Esophagus (tissue), 2 donors: ENCODE results near the gene STK4. TPM values are rescaled to one million over a fixed set of nuclear protein-coding genes. Genes with fewer than 3 reads are reported as not detected.

Experiments
- H3K27ac ChIP-seq, 2 donors: one replicate each; pipeline ENCODE4 v1.5.1; 2013; ENCODE audit warnings: low read depth in 2 of 2, mild to moderate bottlenecking in 2 of 2, inconsistent platforms in 1 of 2, low read length in 1 of 2, moderate library complexity in 1 of 2
- H3K27me3 ChIP-seq, 2 donors: one replicate each; pipeline ENCODE4 v1.6.1; 2013; ENCODE audit warnings: low read length in 2 of 2, control low read depth in 1 of 2, mild to moderate bottlenecking in 1 of 2; ENCODE audit not compliant: insufficient read depth in 2 of 2, control insufficient read depth in 1 of 2
- H3K36me3 ChIP-seq, 2 donors: one replicate each; pipeline ENCODE4 v1.6.1; 2013; ENCODE audit warnings: low read length in 1 of 2; ENCODE audit not compliant: control insufficient read depth in 2 of 2, insufficient read depth in 2 of 2
- H3K4me1 ChIP-seq, 2 donors: one replicate each; pipeline ENCODE4 v1.6.1; 2013; ENCODE audit warnings: low read length in 1 of 2; ENCODE audit not compliant: control insufficient read depth in 2 of 2, insufficient read depth in 2 of 2
- H3K4me3 ChIP-seq, 2 donors: one replicate each; pipeline ENCODE4 v1.5.1; 2013; ENCODE audit warnings: low read length in 2 of 2, mild to moderate bottlenecking in 2 of 2, low read depth in 1 of 2, moderate library complexity in 1 of 2
- H3K9me3 ChIP-seq, 2 donors: one replicate each; pipeline ENCODE4 v1.6.1; 2013; ENCODE audit warnings: mild to moderate bottlenecking in 2 of 2, low read depth in 1 of 2, low read length in 1 of 2, moderate library complexity in 1 of 2; ENCODE audit not compliant: control insufficient read depth in 2 of 2, insufficient read depth in 1 of 2
- WGBS, 2 donors: extraction: QIAGEN DNeasy Blood & Tissue Kit; methylation state at CpG; one replicate each; pipeline ENCODE4 v1.1.7; 2013; 5-methylcytosine and 5-hydroxymethylcytosine counted together
- polyA plus RNA-seq, 2 donors: library from polyadenylated mRNA; stranded (reverse); fragments of 200-250 nt; gene quantifications; one replicate each; pipeline ENCODE4 v1.2.3, GENCODE V29; 2013
- donor health status: healthy with polysubstance abuse.
- donor health status: Bipolar disorder and iron deficiency.

STK4 gene
- polyA plus RNA-seq, 2 donors: 4.7 to 4.8 TPM

DNA sequence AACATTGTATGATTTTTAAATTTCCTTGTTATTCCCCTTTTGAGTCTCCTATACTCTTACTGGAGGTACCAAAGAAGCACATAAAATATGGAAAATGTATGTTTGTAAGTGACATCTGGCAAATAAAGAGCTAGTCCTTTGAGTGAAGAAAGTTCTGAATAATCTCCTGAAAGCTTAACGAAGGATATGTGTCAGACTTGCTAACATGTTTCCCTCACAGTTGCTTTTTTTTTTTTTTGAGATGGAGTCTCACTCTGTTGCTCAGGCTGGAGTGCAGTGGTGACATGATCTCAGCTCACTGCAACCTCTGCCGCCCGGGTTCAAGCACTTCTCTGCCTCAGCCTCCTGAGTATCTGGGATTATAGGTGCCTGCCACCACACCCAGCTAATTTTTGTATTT lies 63.6 kb downstream of the STK4 start:
- Histone ChIP-seq H3K4me1 (peaks cover 0 to 3% of the 10 kb centered on the region in 2 donors), H3K9me3 (no peaks in the 10 kb centered on the region), H3K4me3 (no peak overlapping the region), H3K36me3 (peaks cover 0 to 2% of the 10 kb centered on the region in 2 donors), H3K27ac (no peak overlapping the region), H3K27me3 (no peaks in the 10 kb centered on the region)
- 91 to 95% methylated on average over 3 of the region's 3 CpGs for WGBS, 2 donors

DNA sequence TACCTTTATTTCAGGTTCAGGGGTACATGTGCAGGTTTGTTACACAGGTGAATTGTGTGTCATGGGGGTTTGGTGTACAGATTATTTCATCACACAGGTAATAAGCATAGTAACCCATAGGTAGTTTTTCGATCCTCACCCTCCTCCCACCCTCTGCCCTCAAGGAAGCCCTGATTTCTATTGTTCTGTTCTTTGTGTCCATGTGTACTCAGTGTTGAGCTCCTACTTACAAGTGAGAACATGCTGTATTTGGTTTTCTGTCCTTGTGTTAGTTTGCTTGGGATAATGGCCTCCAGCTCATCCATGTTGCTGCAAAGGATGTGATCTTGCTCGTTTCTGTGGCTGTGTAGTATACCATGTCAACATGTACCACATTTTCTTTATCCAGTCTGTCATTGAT lies 66.0 kb downstream of the STK4 start:
- H3K9me3 ChIP-seq: no peaks in the 10 kb centered on the region
- H3K27ac ChIP-seq: no peak overlapping the region
- H3K4me3 ChIP-seq: no peak overlapping the region
- peaks cover 0 to 3% of the 10 kb centered on the region in 2 donors for H3K4me1 ChIP-seq
- 54 to 66% methylated on average over 2 of the region's 2 CpGs for WGBS, 2 donors
- H3K27me3 ChIP-seq: no peaks in the 10 kb centered on the region
- no peaks in the 10 kb centered on the region for H3K36me3 ChIP-seq

DNA sequence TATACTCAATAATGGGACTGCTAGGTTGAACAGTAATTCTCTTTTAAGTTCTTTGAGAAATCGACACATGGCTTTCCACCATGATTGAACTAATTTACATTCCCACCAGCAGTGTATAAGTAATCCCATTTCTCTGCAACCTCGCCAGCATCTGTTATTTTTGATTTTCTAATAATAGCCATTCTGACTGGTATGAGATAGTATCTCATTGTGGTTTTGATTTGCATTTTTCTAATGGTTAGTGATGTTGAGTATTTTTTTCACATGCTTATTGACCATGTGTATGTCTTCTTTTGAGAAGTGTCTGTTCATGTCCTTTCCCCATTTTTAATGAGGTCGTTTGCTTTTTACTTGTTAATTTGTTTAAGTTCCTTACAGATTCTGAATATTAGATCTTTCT lies 66.5 kb downstream of the STK4 start:
- H3K4me3 ChIP-seq: no peak overlapping the region
- 81 to 87% methylated on average over 3 of the region's 3 CpGs for WGBS, 2 donors
- H3K4me1 ChIP-seq: peaks cover 0 to 3% of the 10 kb centered on the region in 2 donors
- no peaks in the 10 kb centered on the region for H3K36me3 ChIP-seq
- H3K27ac ChIP-seq: no peak overlapping the region
- no peaks in the 10 kb centered on the region for H3K27me3 ChIP-seq
- H3K9me3 ChIP-seq: no peaks in the 10 kb centered on the region

DNA sequence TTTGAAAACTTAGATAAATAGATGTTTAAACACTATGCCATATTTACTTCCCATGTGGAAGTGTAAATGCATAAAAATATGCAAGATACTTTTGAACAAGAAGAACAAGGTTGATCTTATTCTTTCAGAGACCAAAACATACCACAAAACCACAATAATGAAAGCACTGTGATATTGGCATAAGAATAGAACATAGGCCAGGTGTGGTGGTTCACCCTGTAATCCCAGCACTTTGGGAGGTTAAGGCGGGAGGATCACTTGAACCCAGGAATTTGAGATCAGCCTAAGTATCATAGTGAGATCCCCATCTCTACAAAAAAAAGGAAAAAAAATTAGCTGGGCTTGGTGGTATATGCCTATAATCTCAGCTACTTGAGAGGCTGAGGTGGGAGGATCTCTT lies 68.1 kb downstream of the STK4 start:
- Histone ChIP-seq H3K9me3 (no peaks in the 10 kb centered on the region), H3K27me3 (no peaks in the 10 kb centered on the region), H3K4me3 (no peak overlapping the region), H3K36me3 (no peaks in the 10 kb centered on the region), H3K27ac (no peak overlapping the region), H3K4me1 (peaks cover 0 to 3% of the 10 kb centered on the region in 2 donors)
- WGBS, 2 donors: 95% methylated on average over 1 of the region's 1 CpG

DNA sequence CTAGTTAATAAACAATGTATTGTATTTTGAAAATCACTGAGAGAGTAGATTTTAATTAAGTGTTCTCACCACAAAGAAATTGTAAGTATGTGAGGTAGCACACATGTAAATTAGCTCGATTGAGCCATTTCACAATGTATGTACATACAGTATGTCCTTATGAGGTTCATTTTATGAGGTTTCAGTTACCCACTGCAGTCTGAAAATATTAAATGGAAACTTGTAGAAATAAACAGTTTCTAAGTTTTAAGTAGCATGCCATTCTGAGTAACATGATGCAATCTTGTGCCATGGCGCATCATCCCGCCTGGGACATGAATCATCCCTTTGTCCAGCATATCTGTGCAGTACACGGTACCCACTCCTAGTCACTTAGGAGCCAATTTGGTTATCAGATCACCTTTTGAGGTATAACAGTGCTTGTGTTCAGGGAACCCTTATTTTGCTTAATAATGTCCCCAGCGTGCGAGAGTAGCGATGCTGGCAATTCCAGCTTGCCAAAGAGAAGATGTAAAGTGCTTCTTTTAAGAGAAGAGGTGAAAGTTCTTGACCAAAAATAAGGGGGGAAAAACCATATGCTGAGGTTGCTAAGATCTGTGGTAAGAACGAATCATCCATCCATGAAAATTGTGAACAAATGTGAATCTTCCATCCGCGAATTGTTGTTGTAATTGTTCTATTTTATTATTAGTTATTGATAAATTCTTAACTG lies 69.9 kb downstream of the STK4 start:
- Histone ChIP-seq H3K27me3 (no peaks in the 10 kb centered on the region), H3K4me1 (peaks cover 0 to 3% of the 10 kb centered on the region in 2 donors), H3K4me3 (no peak overlapping the region), H3K27ac (no peak overlapping the region), H3K9me3 (no peaks in the 10 kb centered on the region), H3K36me3 (no peaks in the 10 kb centered on the region)
- WGBS, 2 donors: 90 to 92% methylated on average over 10 of the region's 10 CpGs

DNA sequence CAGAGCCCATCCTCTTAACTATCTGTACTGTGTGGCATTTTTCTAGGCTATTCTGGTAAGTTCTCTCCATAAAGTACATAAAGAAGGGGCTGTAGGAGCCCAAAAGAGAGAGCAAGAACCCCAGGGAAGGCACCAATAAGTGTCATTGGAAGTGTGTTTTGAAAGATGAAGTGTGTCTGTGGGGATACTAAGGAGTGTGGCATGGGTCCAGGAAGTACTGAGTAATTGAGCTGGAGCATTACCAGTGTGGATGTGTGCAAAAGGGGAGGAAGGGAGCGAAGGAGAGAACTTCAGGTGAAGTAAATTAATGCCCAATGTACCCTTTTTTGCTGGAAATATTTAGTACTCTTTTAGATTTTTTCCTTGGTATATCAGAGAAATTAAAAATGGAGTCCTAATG lies 70.7 kb downstream of the STK4 start:
- Histone ChIP-seq H3K36me3 (no peaks in the 10 kb centered on the region), H3K27ac (no peak overlapping the region)
- WGBS, 2 donors: 72 to 89% methylated on average over 1 of the region's 1 CpG

DNA sequence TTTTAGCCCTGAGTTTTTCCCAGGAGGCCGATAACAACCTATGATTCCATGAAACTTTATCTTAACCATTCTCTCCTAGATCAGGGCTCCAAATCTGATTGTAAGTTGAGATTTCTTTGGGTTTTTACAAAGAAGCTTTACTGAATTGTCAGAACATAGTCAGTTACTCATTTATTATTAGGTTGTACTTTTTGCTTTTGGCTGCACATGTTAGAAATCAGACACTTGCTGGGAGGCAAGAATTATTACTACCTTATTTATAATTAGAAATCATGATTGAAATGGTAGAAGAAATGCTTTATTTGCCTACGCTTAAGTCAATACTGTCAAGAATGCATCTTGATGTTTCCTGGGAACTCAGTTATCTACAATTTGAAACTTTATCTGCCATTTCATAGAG lies 71.3 kb downstream of the STK4 start:
- no peak overlapping the region for H3K27ac ChIP-seq
- WGBS, 2 donors: 90% methylated on average over 2 of the region's 2 CpGs
- H3K36me3 ChIP-seq: no peaks in the 10 kb centered on the region
- H3K27me3 ChIP-seq: no peaks in the 10 kb centered on the region
- H3K9me3 ChIP-seq: no peaks in the 10 kb centered on the region
- H3K4me1 ChIP-seq: no peaks in the 10 kb centered on the region
- no peak overlapping the region for H3K4me3 ChIP-seq

More for the DNA sequence above, 70.7 kb downstream of the STK4 start:
- Histone ChIP-seq H3K4me3 (no peak overlapping the region), H3K9me3 (no peaks in the 10 kb centered on the region), H3K27me3 (no peaks in the 10 kb centered on the region), H3K4me1 (peaks cover 0 to 3% of the 10 kb centered on the region in 2 donors)

DNA sequence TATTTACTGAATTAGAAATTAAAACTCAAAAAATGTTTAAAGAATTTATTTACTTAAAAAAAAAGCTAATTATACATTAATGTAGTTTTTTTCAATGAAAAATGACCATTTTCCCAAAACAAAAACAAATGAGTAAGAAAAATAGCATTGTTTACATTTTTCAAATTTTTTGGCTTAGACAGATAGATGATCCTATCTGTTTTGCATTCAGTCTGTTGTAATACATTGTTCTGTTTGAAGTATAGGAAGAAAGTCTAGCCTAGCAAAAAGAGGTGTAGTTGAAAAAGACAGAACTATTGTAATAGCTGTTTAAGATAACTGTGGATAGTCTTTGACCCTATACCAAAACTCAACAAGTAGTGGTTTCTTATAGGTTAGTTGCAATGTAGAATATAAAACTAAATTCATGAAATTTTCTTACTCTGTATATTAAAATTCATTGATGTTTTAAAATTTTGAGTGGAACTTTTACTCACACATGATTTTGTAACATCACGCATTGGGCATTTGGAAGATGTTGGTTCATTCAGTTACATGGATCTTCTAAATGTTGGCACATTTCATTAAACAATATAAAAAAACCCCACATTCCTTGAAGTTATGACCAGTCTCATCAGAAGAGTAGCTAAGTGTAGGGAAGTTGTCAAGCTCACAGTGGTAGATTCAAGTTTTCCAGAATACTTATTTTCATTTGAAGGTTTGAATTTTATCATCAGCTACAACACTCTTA lies 72.6 kb downstream of the STK4 start:
- Histone ChIP-seq H3K27ac (no peak overlapping the region), H3K4me1 (no peaks in the 10 kb centered on the region), H3K4me3 (no peak overlapping the region), H3K36me3 (no peaks in the 10 kb centered on the region), H3K27me3 (no peaks in the 10 kb centered on the region), H3K9me3 (no peaks in the 10 kb centered on the region)
- WGBS, 2 donors: 93 to 97% methylated on average over 1 of the region's 1 CpG

DNA sequence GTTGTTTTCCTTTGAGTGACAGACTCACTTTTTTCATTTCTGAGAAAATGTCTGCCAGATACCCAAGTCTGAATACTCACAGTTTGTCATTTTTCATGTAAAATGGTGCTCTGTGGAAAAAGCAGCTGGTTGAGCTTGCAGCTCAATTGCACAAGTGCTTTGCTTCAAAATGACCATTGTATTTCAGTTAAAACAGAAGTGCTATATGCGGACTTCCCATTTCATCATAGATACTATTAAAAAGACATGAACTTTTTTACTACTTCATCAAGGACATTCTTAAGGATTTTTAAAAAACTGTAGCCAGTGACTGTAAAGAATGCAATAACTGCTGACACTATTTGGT lies 73.1 kb downstream of the STK4 start:
- Histone ChIP-seq H3K9me3 (no peaks in the 10 kb centered on the region), H3K27me3 (no peaks in the 10 kb centered on the region), H3K36me3 (no peaks in the 10 kb centered on the region), H3K27ac (no peak overlapping the region), H3K4me1 (no peaks in the 10 kb centered on the region), H3K4me3 (no peak overlapping the region)
- WGBS, 2 donors: 84 to 89% methylated on average over 1 of the region's 1 CpG
